Endothelial cell of umbilical vein (primary cell): ENCODE results near the gene C19orf33. TPM values are rescaled to one million over a fixed set of nuclear protein-coding genes. Genes with fewer than 3 reads are reported as not detected.

Experiments
- BruUV-seq: library from RNA; stranded (reverse); fragments of 400-500 nt; replicated peaks from 2 replicates; lab custom pipeline; 2021; lab: Mats Ljungman, UMichigan
- CTCF ChIA-PET: fragments of 300-600, 350-600 bp; sonication (Branson Sonifier 250); formaldehyde crosslinking; loops from one replicate; lab custom pipeline; 2021; ENCODE audit warnings: antibody characterized with exemption, inconsistent platforms; lab: Charles Lee
- POLR2A ChIA-PET: fragments of 300-600, 350-600 bp; sonication (Branson Sonifier 250); formaldehyde crosslinking; loops from one replicate; lab custom pipeline; 2021; ENCODE audit warnings: antibody characterized with exemption, inconsistent platforms; lab: Charles Lee
- DNase-seq: peaks from one replicate; pipeline ENCODE4 v3.0.0-alpha.2; 2011; ENCODE audit warnings: low read depth, low spot score
- FAIRE-seq: peaks from 2 replicates; lab custom pipeline; 2011; peaks lifted over from hg19 to GRCh38; lab: Jason Lieb, UNC
- H2AFZ ChIP-seq: 2 replicates; pipeline ENCODE4 v1.6.0; 2012; ENCODE audit warnings: low read depth, low read length, control low read depth, inconsistent platforms
- H3K27ac ChIP-seq: 2 replicates; pipeline ENCODE4 v1.5.1; 2011; ENCODE audit warnings: low read depth, mild to moderate bottlenecking, control low read depth, low read length, moderate library complexity; ENCODE audit not compliant: insufficient read depth
- H3K27me3 ChIP-seq, 2 experiments: 2 replicates each; pipeline versions ENCODE4 v1.6.0 to v1.6.1; 2011; ENCODE audit warnings: low read length in 2 of 2, mixed read lengths in 1 of 2; ENCODE audit not compliant: control insufficient read depth in 2 of 2, insufficient read depth in 2 of 2
- H3K36me3 ChIP-seq, 2 experiments: 2 replicates in 1 of 2; 3 replicates in 1 of 2; pipeline ENCODE4 v1.5.1; 2011; ENCODE audit warnings: low read length in 2 of 2, mild to moderate bottlenecking in 1 of 2, moderate library complexity in 1 of 2; ENCODE audit not compliant: control insufficient read depth in 2 of 2, insufficient read depth in 2 of 2; ENCODE audit errors: extremely low read depth in 1 of 2
- H3K4me1 ChIP-seq: 3 replicates; pipeline ENCODE4 v1.5.1; 2011; ENCODE audit warnings: mild to moderate bottlenecking, low read length; ENCODE audit not compliant: control insufficient read depth, insufficient read depth; ENCODE audit errors: extremely low read depth
- H3K4me2 ChIP-seq: 2 replicates; pipeline ENCODE4 v1.6.1; 2011; ENCODE audit warnings: low read length, control low read depth, mixed read lengths; ENCODE audit not compliant: insufficient read depth
- H3K4me3 ChIP-seq, 3 experiments: fragments of 200-600 bp in 1 of 3; sonication (generic), shearing (Covaris generic) in 1 of 3; replicated peaks in 1 of 3; 2 replicates each; pipeline ENCODE4 v1.5.1; 2011 to 2016; ENCODE audit warnings: control low read depth in 3 of 3, low read length in 3 of 3, mild to moderate bottlenecking in 2 of 3, inconsistent platforms in 1 of 3, low read depth in 1 of 3, moderate library complexity in 1 of 3; ENCODE audit not compliant: insufficient read depth in 1 of 3
- H3K79me2 ChIP-seq: 2 replicates; pipeline ENCODE4 v1.6.0; 2012; ENCODE audit warnings: low read length, inconsistent platforms; ENCODE audit not compliant: control insufficient read depth, insufficient read depth
- H3K9ac ChIP-seq: replicated peaks from 2 replicates; pipeline ENCODE3; 2011; ENCODE audit warnings: low read length, control low read depth; ENCODE audit not compliant: insufficient read depth; ENCODE audit errors: extremely low read depth
- H3K9me1 ChIP-seq: replicated peaks from 3 replicates; pipeline ENCODE4 v1.6.0; 2011; ENCODE audit warnings: mild to moderate bottlenecking, low read length; ENCODE audit not compliant: control insufficient read depth, insufficient read depth; ENCODE audit errors: extremely low read depth
- H3K9me3 ChIP-seq: replicated peaks from 2 replicates; pipeline ENCODE4 v1.5.1; 2012; ENCODE audit warnings: low read length, inconsistent platforms; ENCODE audit not compliant: control insufficient read depth, insufficient read depth
- H4K20me1 ChIP-seq: replicated peaks from 2 replicates; pipeline ENCODE3; 2011; ENCODE audit warnings: mild to moderate bottlenecking, low read length; ENCODE audit not compliant: control insufficient read depth, insufficient read depth; ENCODE audit errors: extremely low read depth
- CTCF ChIP-seq, 2 donors: IDR thresholded peaks; 1 replicate in 1 of 2; 2 replicates in 1 of 2; pipeline ENCODE4 v1.5.1; 2011; ENCODE audit warnings: low read length in 2 of 2, mild to moderate bottlenecking in 2 of 2, moderate library complexity in 2 of 2, control low read depth in 1 of 2, inconsistent platforms in 1 of 2, low read depth in 1 of 2; ENCODE audit not compliant: insufficient read depth in 1 of 2; ENCODE audit errors: extremely low read depth in 1 of 2
- EZH2 ChIP-seq: IDR thresholded peaks from 2 replicates; pipeline ENCODE4 v1.6.1; 2012; ENCODE audit warnings: borderline replicate concordance, low read depth, mild to moderate bottlenecking, moderate library complexity, low read length, inconsistent platforms; ENCODE audit not compliant: severe bottlenecking
- FOS ChIP-seq: IDR thresholded peaks from 2 replicates; pipeline ENCODE4 v1.6.1; 2011; ENCODE audit warnings: mild to moderate bottlenecking, low read length, moderate library complexity, borderline replicate concordance; ENCODE audit not compliant: insufficient read depth
- GATA2 ChIP-seq: IDR thresholded peaks from 2 replicates; pipeline ENCODE4 v1.7.0; 2011; ENCODE audit warnings: low read depth, mild to moderate bottlenecking, moderate library complexity, mixed read lengths, low read length; ENCODE audit not compliant: insufficient read length, insufficient read depth
- JUN ChIP-seq: IDR thresholded peaks from 2 replicates; pipeline ENCODE4 v1.6.1; 2011; ENCODE audit warnings: borderline replicate concordance, low read depth; ENCODE audit not compliant: insufficient read length, insufficient read depth
- MYC ChIP-seq: IDR thresholded peaks from one replicate; pipeline ENCODE4 v1.6.1; 2011; ENCODE audit warnings: mild to moderate bottlenecking, low read depth, low read length
- POLR2A ChIP-seq: IDR thresholded peaks from 2 replicates; pipeline ENCODE4 v1.6.1; 2012; ENCODE audit warnings: low read depth, mild to moderate bottlenecking, control low read depth, low read length
- POLR2AphosphoS5 ChIP-seq: IDR thresholded peaks from 2 replicates; pipeline ENCODE4 v1.6.1; 2012; ENCODE audit warnings: low read depth, mild to moderate bottlenecking, control low read depth, low read length, moderate library complexity; ENCODE audit not compliant: insufficient read depth
- dilution Hi-C: fragments of 300-500 bp; cut with MboI; formaldehyde crosslinking; loops from one replicate; pipeline ENCODE4 v1.15.0; 2019; ENCODE audit warnings: low sequenced_read_pairs; ENCODE audit not compliant: extremely low pct_ligation_motif_present
- intact Hi-C: fragments of 100-400 bp; cut with micrococcal nuclease; formaldehyde crosslinking; loops from one replicate; pipeline ENCODE4 v1.10.0; 2022
- polyA plus RNA-seq, 4 experiments: library from polyadenylated mRNA; depleted of rRNA in 3 of 4; stranded (reverse) in 3 of 4; unstranded in 1 of 4; fragments of >200 nt; gene quantifications; 2 replicates each; pipeline versions ENCODE4 v1.2.1 to v1.2.3, GENCODE V29; 2011 to 2012; ENCODE audit warnings: missing spikeins in 1 of 4
- total RNA-seq: library from RNA; stranded (reverse); gene quantifications from 2 replicates; pipeline ENCODE4 v1.2.3, GENCODE V29; 2021
- TF ChIP-seq, protein P1 (sequence below): IDR thresholded peaks from 2 replicates; pipeline ENCODE4 v1.6.1; 2011; ENCODE audit not compliant: insufficient read depth, insufficient read length

C19orf33 gene
- total and polyA plus RNA-seq, 2 donors (not counting 3 experiments of a cell fraction or from before 2014, with no cell fraction given) = 4.3 to 34.1 TPM

- H3K27ac ChIP-seq = no peak overlapping the region
- POLR2A ChIA-PET = no interaction called here
- FAIRE-seq (no peak), DNase-seq (no peak)
- H3K36me3 ChIP-seq = peaks cover 0 to 4% of the 10 kb centered on the region in 2 experiments
- no peak overlapping the region for H3K4me3 ChIP-seq
- no peak overlapping the region for H2AFZ ChIP-seq
- H3K4me2 ChIP-seq = no peak overlapping the region
- no TSS peak for BruUV-seq
- no peak for TF ChIP-seq JUN
- TF ChIP-seq EZH2 = no peak
- TF ChIP-seq POLR2A = no peak
- TF ChIP-seq FOS = no peak
- H3K79me2 ChIP-seq = no peaks in the 10 kb centered on the region
- H3K27me3 ChIP-seq = no peaks in the 10 kb centered on the region
- dilution Hi-C loops (no loop called here), intact Hi-C loops (no loop called here)
- H4K20me1 ChIP-seq = no peaks in the 10 kb centered on the region
- CTCF ChIA-PET = interaction anchor here (0.7 to 4.4 kb wide), 6 partner anchors 14 to 79 kb away, joined by 3 to 16 read pairs (median 6); partner anchors contain the start of genes CATSPERG and PPP1R14A
- peaks cover 5% of the 10 kb centered on the region for H3K9me1 ChIP-seq
- H3K9me3 ChIP-seq = no peaks in the 10 kb centered on the region
- no peak overlapping the region for H3K9ac ChIP-seq
- peaks cover 35% of the 10 kb centered on the region for H3K4me1 ChIP-seq
Measured at GRCh38 chr19:38320969-38321339, 16.9 kb downstream of the C19orf33 start.

GRCh38 chr19:38321646-38322196 lies 17.7 kb downstream of the C19orf33 start:
- Histone ChIP-seq H2AFZ (no peak overlapping the region), H3K9ac (no peak overlapping the region), H3K9me1 (peaks cover 5% of the 10 kb centered on the region), H3K79me2 (no peaks in the 10 kb centered on the region), H4K20me1 (no peaks in the 10 kb centered on the region), H3K4me2 (no peak overlapping the region), H3K36me3 (peaks cover 0 to 8% of the 10 kb centered on the region in 2 experiments), H3K27me3 (no peaks in the 10 kb centered on the region), H3K4me1 (peaks cover 29% of the 10 kb centered on the region), H3K4me3 (no peak overlapping the region), H3K27ac (no peak overlapping the region), H3K9me3 (no peaks in the 10 kb centered on the region)
- BruUV-seq = no TSS peak
- dilution Hi-C loops (no loop called here), intact Hi-C loops (no loop called here)
- FAIRE-seq (no peak), DNase-seq (no peak)
- ChIA-PET CTCF (interaction anchor here (0.8 to 4.4 kb wide), 2 partner anchors 14 to 37 kb away, joined by 3 to 16 read pairs; partner anchors contain the start of gene CATSPERG), POLR2A (no interaction called here)
- TF ChIP-seq POLR2AphosphoS5 (no peak), MYC (no peak), FOS (no peak), JUN (no peak), GATA2 (no peak), CTCF (IDR thresholded peaks at IDR 0.05; ENCODE audit: extremely low read depth in 1 of 2, insufficient read depth in 1 of 2, low read depth in 1 of 2, low read length in 2 of 2) (no peak), EZH2 (no peak), POLR2A (no peak)
- TF ChIP-seq, protein P1, sequence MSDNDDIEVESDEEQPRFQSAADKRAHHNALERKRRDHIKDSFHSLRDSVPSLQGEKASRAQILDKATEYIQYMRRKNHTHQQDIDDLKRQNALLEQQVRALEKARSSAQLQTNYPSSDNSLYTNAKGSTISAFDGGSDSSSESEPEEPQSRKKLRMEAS = no peak
